LNCAP (cell line): ENCODE results near the gene KIF2C.

Experiments used
- CTCF ChIP-seq: fragments of 450-650 bp; IDR thresholded peaks from 2 replicates; pipeline ENCODE4 v1.5.1; 2017; ENCODE audit warnings: mild to moderate bottlenecking

Gene KIF2C

GRCh38 chr1:44760876-44761275 lies 21.2 kb downstream of the KIF2C start:
- no peak for TF ChIP-seq CTCF

- TF ChIP-seq CTCF, result no peak
Observed at GRCh38 chr1:44775078-44775929, 35.7 kb downstream of the KIF2C start, which contains the start of gene RPS8. TSS of gene RPS8 (plus strand) at chr1:44775540. CDS start at chr1:44775597, 57 bp downstream.

- TF ChIP-seq CTCF, result no peak
Observed at GRCh38 chr1:44775930-44776729, 36.5 kb downstream of the KIF2C start.

- no peak for TF ChIP-seq CTCF
Observed at GRCh38 chr1:44776730-44777068, 37.1 kb downstream of the KIF2C start.

GRCh38 chr1:44777547-44777946 lies 37.9 kb downstream of the KIF2C start:
- no peak for TF ChIP-seq CTCF

GRCh38 chr1:44777969-44778635 lies 38.5 kb downstream of the KIF2C start:
- TF ChIP-seq CTCF, result no peak
